HepG2 (cell line): ENCODE measurements around the gene LHFPL2. TPM values are rescaled to one million over a fixed set of nuclear protein-coding genes. Genes with fewer than 3 reads are reported as not detected.

Experiments used
- ATAC-seq: fragments of 200-7000 bp; cut with Tn5 transposase; 3 replicates; pipeline ENCODE4 v1.9.1; 2020; ENCODE audit warnings: mild to moderate bottlenecking, moderate library complexity
- BruUV-seq: library from RNA; stranded (reverse); fragments of 400-500 nt; replicated peaks from 2 replicates; lab custom pipeline; 2021; lab: Mats Ljungman, UMichigan
- CTCF ChIA-PET: fragments of 300-600 bp; formaldehyde crosslinking; extraction: SDS; loops from one replicate; lab custom pipeline; 2021; ENCODE audit warnings: low total read pairs, inconsistent platforms, low intra/inter-chr PET ratio; lab: Yijun Ruan, JAX
- POLR2A ChIA-PET: fragments of 350-600 bp; sonication (Branson Sonifier 250); formaldehyde crosslinking; loops from one replicate; lab custom pipeline; 2020; ENCODE audit warnings: antibody characterized with exemption, inconsistent platforms; lab: Yijun Ruan, JAX
- DNase-seq: peaks from one replicate; pipeline ENCODE4 v3.0.0-alpha.2; 2015; ENCODE audit warnings: low spot score
- FAIRE-seq: peaks from 3 replicates; lab custom pipeline; 2011; peaks lifted over from hg19 to GRCh38; lab: Jason Lieb, UNC
- H2AFZ ChIP-seq: one replicate; pipeline ENCODE4 v1.6.1; 2011; ENCODE audit warnings: low read length, inconsistent platforms
- H3K27ac ChIP-seq: fragments of 300-600 bp; 3 replicates; pipeline ENCODE4 v1.8.0; 2011; ENCODE audit warnings: mixed run types, mild to moderate bottlenecking, mixed read lengths, low read length, inconsistent platforms; ENCODE audit not compliant: insufficient read depth; ENCODE audit errors: extremely low read length
- H3K27me3 ChIP-seq, 2 experiments: fragments of 200-600 bp in 1 of 2; 2 replicates in 1 of 2; 3 replicates in 1 of 2; pipeline versions ENCODE4 v1.6.0 to v1.8.0; 2011; ENCODE audit warnings: low read length in 2 of 2, mild to moderate bottlenecking in 2 of 2, moderate library complexity in 2 of 2, inconsistent platforms in 1 of 2; ENCODE audit not compliant: insufficient read depth in 2 of 2, control insufficient read depth in 1 of 2
- H3K36me3 ChIP-seq, 2 experiments: fragments of 200-600 bp in 1 of 2; replicated peaks in 1 of 2; 2 replicates in 1 of 2; 3 replicates in 1 of 2; pipeline versions ENCODE4 v1.5.1 to v1.8.0; 2011; ENCODE audit warnings: low read length in 2 of 2, inconsistent platforms in 1 of 2; ENCODE audit not compliant: insufficient read depth in 2 of 2, control insufficient read depth in 1 of 2
- H3K4me1 ChIP-seq: 2 replicates; pipeline ENCODE4 v1.5.1; 2012; ENCODE audit warnings: low read length, inconsistent platforms; ENCODE audit not compliant: insufficient read depth
- H3K4me2 ChIP-seq: 2 replicates; pipeline ENCODE4 v1.6.0; 2011; ENCODE audit warnings: low read depth, low read length, inconsistent platforms
- H3K4me3 ChIP-seq, 3 experiments: fragments of 200-600 bp in 1 of 3; sonication (generic), shearing (Covaris generic) in 1 of 3; replicated peaks in 1 of 3; 2 replicates each; pipeline ENCODE4 v1.5.1; 2011 to 2016; ENCODE audit warnings: low read length in 3 of 3, inconsistent platforms in 2 of 3, low read depth in 2 of 3, mild to moderate bottlenecking in 2 of 3, control low read depth in 1 of 3, mixed read lengths in 1 of 3; ENCODE audit not compliant: insufficient read depth in 1 of 3
- H3K79me2 ChIP-seq: one replicate; pipeline ENCODE4 v1.6.1; 2011; ENCODE audit warnings: low read length, inconsistent platforms; ENCODE audit not compliant: insufficient read depth
- H3K9ac ChIP-seq: 2 replicates; pipeline ENCODE4 v1.6.0; 2011; ENCODE audit warnings: mild to moderate bottlenecking, low read depth, low read length, inconsistent platforms; ENCODE audit not compliant: insufficient read depth
- H3K9me3 ChIP-seq: 2 replicates; pipeline ENCODE4 v1.5.1; 2012; ENCODE audit warnings: mild to moderate bottlenecking, low read length
- H4K20me1 ChIP-seq: 2 replicates; pipeline ENCODE4 v1.6.0; 2011; ENCODE audit warnings: inconsistent platforms, mild to moderate bottlenecking, low read length, moderate library complexity; ENCODE audit not compliant: insufficient read depth
- ASH2L ChIP-seq: fragments of 300-600, 200-600 bp; sonication (generic); IDR thresholded peaks from 2 replicates; pipeline ENCODE4 v1.7.0; 2017; ENCODE audit warnings: low read depth, mild to moderate bottlenecking, moderate library complexity, mixed read lengths, low read length; ENCODE audit not compliant: insufficient read length
- HCFC1 ChIP-seq: fragments of 150-350 bp; IDR thresholded peaks from 2 replicates; pipeline ENCODE4 v1.6.1; 2014; ENCODE audit warnings: low read depth, low read length
- KLF13 ChIP-seq: sonication (generic); formaldehyde crosslinking; IDR thresholded peaks from 2 replicates; pipeline ENCODE4 v1.4.0; 2020; ENCODE audit warnings: mild to moderate bottlenecking, missing genetic modification reagents
- POLR2A ChIP-seq, 2 experiments: IDR thresholded peaks; 2 replicates each; pipeline ENCODE4 v1.6.1; 2011; ENCODE audit warnings: low read depth in 2 of 2, low read length in 2 of 2, mild to moderate bottlenecking in 1 of 2, moderate library complexity in 1 of 2; ENCODE audit not compliant: insufficient read depth in 1 of 2
- PRDM4 ChIP-seq: sonication (generic); formaldehyde crosslinking; IDR thresholded peaks from 2 replicates; pipeline ENCODE4 v1.9.0; 2021; ENCODE audit warnings: missing genetic modification reagents, borderline replicate concordance
- RNF219 ChIP-seq: sonication (generic); formaldehyde crosslinking; IDR thresholded peaks from 2 replicates; pipeline ENCODE4 v1.5.0; 2020; ENCODE audit warnings: mild to moderate bottlenecking, missing genetic modification reagents
- TEAD2 ChIP-seq: sonication (generic); formaldehyde crosslinking; IDR thresholded peaks from 2 replicates; pipeline ENCODE4 v1.9.0; 2021; ENCODE audit warnings: missing genetic modification reagents
- ZGPAT ChIP-seq: IDR thresholded peaks from 2 replicates; pipeline ENCODE4 v1.6.1; 2016; ENCODE audit warnings: mild to moderate bottlenecking
- ZNF710 ChIP-seq: sonication (generic); formaldehyde crosslinking; IDR thresholded peaks from 2 replicates; pipeline ENCODE4 v1.5.0; 2020; ENCODE audit warnings: mild to moderate bottlenecking, missing genetic modification reagents, borderline replicate concordance
- ZNF879 ChIP-seq: sonication (generic); formaldehyde crosslinking; IDR thresholded peaks from 2 replicates; pipeline ENCODE4 v1.8.1; 2023; ENCODE audit warnings: missing genetic modification reagents
- ZSCAN20 ChIP-seq: sonication (generic); formaldehyde crosslinking; IDR thresholded peaks from 2 replicates; pipeline ENCODE4 v1.4.0; 2020; ENCODE audit warnings: missing genetic modification reagents, mild to moderate bottlenecking, borderline replicate concordance
- ZSCAN21 ChIP-seq: sonication (generic); formaldehyde crosslinking; IDR thresholded peaks from 2 replicates; pipeline ENCODE4 v1.8.0; 2022; ENCODE audit warnings: mild to moderate bottlenecking, missing genetic modification reagents, moderate library complexity, borderline replicate concordance
- WGBS: methylation state at CpG from one replicate; pipeline ENCODE4 v1.1.6; 2017; ENCODE audit warnings: low lambda C conversion rate; 5-methylcytosine and 5-hydroxymethylcytosine counted together
- in situ Hi-C: cut with HindIII; loops from 2 replicates; pipeline ENCODE4 v1.10.0; 2017; ENCODE audit warnings: low pct_unique_long_range_greater_than_20kb; ENCODE audit not compliant: extremely low pct_ligation_motif_present
- intact Hi-C: fragments of 100-400 bp; cut with micrococcal nuclease; formaldehyde crosslinking; loops from one replicate; pipeline ENCODE4 v1.10.0; 2022; ENCODE audit not compliant: unreplicated experiment
- polyA plus RNA-seq, 8 experiments: library from polyadenylated mRNA; depleted of rRNA in 3 of 8; stranded (reverse) in 7 of 8; unstranded in 1 of 8; fragments of >200 nt; fragmentation: Illumina TruSeq in 4 of 8; extraction: Trizol in 4 of 8; gene quantifications; 2 replicates each; pipeline versions ENCODE4 v1.2.1 to v1.2.3, GENCODE V29; 2011 to 2016; ENCODE audit warnings: low read depth in 4 of 8, missing spikeins in 1 of 8, mixed read lengths in 1 of 8; ENCODE audit not compliant: insufficient read depth in 1 of 8
- total RNA-seq, 5 experiments: library from RNA; depleted of rRNA; stranded (reverse); fragments of >200 nt; fragmentation: Illumina TruSeq; extraction: Trizol; gene quantifications; 2 replicates each; pipeline ENCODE4 v1.2.3, GENCODE V29; 2016; ENCODE audit warnings: low read depth in 1 of 5
- TF ChIP-seq, protein P1 (sequence below): sonication (generic); formaldehyde crosslinking; IDR thresholded peaks from 2 replicates; pipeline ENCODE4 v1.5.0; 2020; ENCODE audit warnings: mild to moderate bottlenecking, missing genetic modification reagents

LHFPL2 gene
- total and polyA plus RNA-seq, 2 of the 13 experiments (the other 11 are each of a cell fraction or from before 2014, with no cell fraction given) = 6.0 to 20.0 TPM

DNA sequence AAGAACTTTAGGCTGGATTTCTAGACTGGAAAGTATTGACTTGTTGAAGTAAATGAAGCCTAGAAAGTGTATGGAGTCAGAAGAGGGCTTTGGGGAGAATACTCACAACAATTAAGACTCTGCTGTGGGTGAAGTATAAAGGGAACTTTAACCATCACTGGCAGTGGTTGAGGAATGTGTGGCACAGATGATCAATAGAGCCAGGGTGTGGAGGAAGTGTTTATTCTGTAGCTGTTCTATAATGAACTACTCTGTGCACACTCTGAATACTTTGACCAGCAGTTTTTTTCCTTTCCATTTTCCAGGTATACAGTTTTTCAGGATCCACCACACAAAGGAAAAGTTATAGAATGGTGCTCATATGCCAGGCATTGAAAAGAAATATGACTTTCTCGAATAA lies 181.4 kb downstream of the LHFPL2 start (continued):
- TF ChIP-seq TEAD2 (CRISPR knock-in tag) = no peak
- no peak for TF ChIP-seq ZNF879

GRCh38 chr5:78458843-78459242 lies 189.7 kb downstream of the LHFPL2 start:
- 98% methylated on average over 2 of the region's 2 CpGs for WGBS
- DNase-seq (no peak), FAIRE-seq (no peak), ATAC-seq (no peak)
- ChIA-PET POLR2A (no interaction called here), CTCF (no interaction called here)
- Histone ChIP-seq H3K27ac (no peak overlapping the region), H3K9ac (no peak overlapping the region), H3K79me2 (no peaks in the 10 kb centered on the region), H3K4me2 (no peak overlapping the region), H3K36me3 (0 out of 5 replicates have a peak, but pooled peaks cover 0 to 7% of the 10 kb centered on the region in 2 experiments), H3K9me3 (no peaks in the 10 kb centered on the region), H4K20me1 (no peaks in the 10 kb centered on the region), H3K4me1 (peaks cover 10% of the 10 kb centered on the region), H2AFZ (no peak overlapping the region), H3K27me3 (no peaks in the 10 kb centered on the region), H3K4me3 (no peak overlapping the region)
- BruUV-seq = no TSS peak
- intact Hi-C loops = no loop called here
- in situ Hi-C loops = no loop called here
- TF ChIP-seq ZSCAN20 (CRISPR knock-in tag) (no peak), ASH2L (no peak), ZSCAN21 (CRISPR knock-in tag) (no peak), POLR2A (IDR thresholded peaks at IDR 0.05; ENCODE audit: insufficient read depth in 1 of 2, low read depth in 2 of 2, low read length in 2 of 2) (no peak), ZGPAT (CRISPR knock-in tag) (no peak), KLF13 (CRISPR knock-in tag) (no peak), ZNF710 (CRISPR knock-in tag) (no peak), PRDM4 (no peak), RNF219 (CRISPR knock-in tag) (no peak), HCFC1 (no peak)
- TF ChIP-seq, protein P1, sequence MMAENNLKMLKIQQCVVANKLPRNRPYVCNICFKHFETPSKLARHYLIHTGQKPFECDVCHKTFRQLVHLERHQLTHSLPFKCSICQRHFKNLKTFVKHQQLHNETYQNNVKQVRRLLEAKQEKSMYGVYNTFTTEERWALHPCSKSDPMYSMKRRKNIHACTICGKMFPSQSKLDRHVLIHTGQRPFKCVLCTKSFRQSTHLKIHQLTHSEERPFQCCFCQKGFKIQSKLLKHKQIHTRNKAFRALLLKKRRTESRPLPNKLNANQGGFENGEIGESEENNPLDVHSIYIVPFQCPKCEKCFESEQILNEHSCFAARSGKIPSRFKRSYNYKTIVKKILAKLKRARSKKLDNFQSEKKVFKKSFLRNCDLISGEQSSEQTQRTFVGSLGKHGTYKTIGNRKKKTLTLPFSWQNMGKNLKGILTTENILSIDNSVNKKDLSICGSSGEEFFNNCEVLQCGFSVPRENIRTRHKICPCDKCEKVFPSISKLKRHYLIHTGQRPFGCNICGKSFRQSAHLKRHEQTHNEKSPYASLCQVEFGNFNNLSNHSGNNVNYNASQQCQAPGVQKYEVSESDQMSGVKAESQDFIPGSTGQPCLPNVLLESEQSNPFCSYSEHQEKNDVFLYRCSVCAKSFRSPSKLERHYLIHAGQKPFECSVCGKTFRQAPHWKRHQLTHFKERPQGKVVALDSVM (CRISPR knock-in tag) = no peak
